BE2C (cell line): ENCODE results near the gene FBXL19.

Source experiments
- DNase-seq: peaks from one replicate; pipeline ENCODE4 v3.0.0-alpha.2; 2020
- H3K27me3 ChIP-seq: fragments of 250-450 bp; sonication (Bioruptor Pico); 2 replicates; pipeline ENCODE4 v1.5.1; 2020; ENCODE audit warnings: mild to moderate bottlenecking
- H3K36me3 ChIP-seq: fragments of 250-450 bp; sonication (Bioruptor Pico); 2 replicates; pipeline ENCODE4 v1.5.1; 2020; ENCODE audit warnings: mild to moderate bottlenecking
- H3K4me1 ChIP-seq: fragments of 250-450 bp; sonication (Bioruptor Pico); 2 replicates; pipeline ENCODE4 v1.5.1; 2020
- H3K4me3 ChIP-seq: 2 replicates; pipeline ENCODE4 v1.5.1; 2011; ENCODE audit warnings: low read depth, low read length
- H3K9me3 ChIP-seq: fragments of 250-450 bp; sonication (Bioruptor Pico); 2 replicates; pipeline ENCODE4 v1.5.1; 2020
- CTCF ChIP-seq: IDR thresholded peaks from 2 replicates; pipeline ENCODE4 v1.5.1; 2012; ENCODE audit warnings: mild to moderate bottlenecking, low read depth, low read length

FBXL19 gene

GRCh38 chr16:30965436-30965835 lies 42.1 kb downstream of the FBXL19 start:
- DNase-seq, result no peak
- Histone ChIP-seq H3K9me3 (no peaks in the 10 kb centered on the region), H3K36me3 (peaks cover 88% of the 10 kb centered on the region), H3K4me3 (no peak overlapping the region), H3K4me1 (no peaks in the 10 kb centered on the region), H3K27me3 (no peaks in the 10 kb centered on the region)
- TF ChIP-seq CTCF, result no peak

GRCh38 chr16:30966033-30966619 lies 42.8 kb downstream of the FBXL19 start:
- Histone ChIP-seq H3K9me3 (no peaks in the 10 kb centered on the region), H3K4me1 (no peaks in the 10 kb centered on the region), H3K4me3 (no peak overlapping the region), H3K27me3 (no peaks in the 10 kb centered on the region), H3K36me3 (peaks cover 90% of the 10 kb centered on the region)
- DNase-seq, result no peak
- no peak for TF ChIP-seq CTCF

- no peak for TF ChIP-seq CTCF
- no peak for DNase-seq
- no peaks in the 10 kb centered on the region for H3K27me3 ChIP-seq
- H3K9me3 ChIP-seq, result no peaks in the 10 kb centered on the region
- H3K4me1 ChIP-seq, result no peaks in the 10 kb centered on the region
- H3K36me3 ChIP-seq, result peaks cover 89% of the 10 kb centered on the region
- no peak overlapping the region for H3K4me3 ChIP-seq
These were observed 44.4 kb downstream of the FBXL19 start for GRCh38 chr16:30967795-30968194.

- Histone ChIP-seq H3K9me3 (no peaks in the 10 kb centered on the region), H3K27me3 (no peaks in the 10 kb centered on the region), H3K4me3 (no peak overlapping the region), H3K36me3 (peaks cover 91% of the 10 kb centered on the region), H3K4me1 (no peaks in the 10 kb centered on the region)
- no peak for DNase-seq
- no peak for TF ChIP-seq CTCF
These were observed 46.0 kb downstream of the FBXL19 start for GRCh38 chr16:30969246-30969842.

- TF ChIP-seq CTCF, result no peak
- peaks cover 90% of the 10 kb centered on the region for H3K36me3 ChIP-seq
These were observed 47.9 kb downstream of the FBXL19 start for GRCh38 chr16:30971298-30971697.

GRCh38 chr16:30972872-30973271 lies 49.5 kb downstream of the FBXL19 start:
- Histone ChIP-seq H3K36me3 (peaks cover 87% of the 10 kb centered on the region), H3K9me3 (no peaks in the 10 kb centered on the region), H3K27me3 (no peaks in the 10 kb centered on the region), H3K4me3 (no peak overlapping the region), H3K4me1 (no peaks in the 10 kb centered on the region)
- no peak for DNase-seq
- TF ChIP-seq CTCF, result peak; percentile 26

More at GRCh38 chr16:30971298-30971697, 47.9 kb downstream of the FBXL19 start:
- H3K27me3 ChIP-seq, result no peaks in the 10 kb centered on the region
- no peaks in the 10 kb centered on the region for H3K4me1 ChIP-seq
- H3K4me3 ChIP-seq, result no peak overlapping the region
- no peak for DNase-seq
- no peaks in the 10 kb centered on the region for H3K9me3 ChIP-seq
